Neuronal stem cell (in vitro differentiated cells): ENCODE data around the gene SEC24A.

ENCODE experiments used
- DNase-seq: peaks from one replicate; pipeline ENCODE4 v3.0.0-alpha.2; 2013; ENCODE audit warnings: low spot score
- H2AFZ ChIP-seq: one replicate; pipeline ENCODE4 v1.6.1; 2013; ENCODE audit warnings: mild to moderate bottlenecking, low read length, inconsistent platforms
- H2AK5ac ChIP-seq: 2 replicates; pipeline ENCODE4 v1.6.1; 2013; ENCODE audit warnings: low read depth, mild to moderate bottlenecking, inconsistent platforms, low read length, moderate library complexity, mixed read lengths
- H2BK120ac ChIP-seq: 2 replicates; pipeline ENCODE4 v1.6.1; 2013; ENCODE audit warnings: low read depth, mild to moderate bottlenecking, inconsistent platforms, low read length, moderate library complexity, mixed read lengths
- H2BK12ac ChIP-seq: one replicate; pipeline ENCODE4 v1.6.1; 2013; ENCODE audit warnings: low read length, inconsistent platforms
- H2BK15ac ChIP-seq: 2 replicates; pipeline ENCODE4 v1.6.1; 2013; ENCODE audit warnings: mild to moderate bottlenecking, low read length, inconsistent platforms, mixed read lengths
- H2BK5ac ChIP-seq: one replicate; pipeline ENCODE4 v1.6.1; 2013; ENCODE audit warnings: inconsistent platforms, mild to moderate bottlenecking, low read length, moderate library complexity
- H3K14ac ChIP-seq: one replicate; pipeline ENCODE4 v1.6.1; 2013; ENCODE audit warnings: low read length, inconsistent platforms
- H3K18ac ChIP-seq: 2 replicates; pipeline ENCODE4 v1.6.1; 2013; ENCODE audit warnings: low read length, inconsistent platforms
- H3K23ac ChIP-seq: 2 replicates; pipeline ENCODE4 v1.6.1; 2013; ENCODE audit warnings: low read depth, mild to moderate bottlenecking, mixed read lengths, low read length, inconsistent platforms; ENCODE audit not compliant: poor library complexity
- H3K27ac ChIP-seq: replicated peaks from 3 replicates; pipeline ENCODE4 v1.5.1; 2013; ENCODE audit warnings: low read length, inconsistent platforms
- H3K27me3 ChIP-seq, 3 experiments: 2 replicates each; pipeline ENCODE4 v1.6.1; 2013; ENCODE audit warnings: low read length in 3 of 3, mild to moderate bottlenecking in 2 of 3, inconsistent platforms in 1 of 3, low read depth in 1 of 3, mixed read lengths in 1 of 3, moderate library complexity in 1 of 3; ENCODE audit not compliant: control insufficient read depth in 3 of 3, insufficient read depth in 3 of 3
- H3K36me3 ChIP-seq, 2 donors: replicated peaks in 1 of 2; 2 replicates each; pipeline ENCODE4 v1.6.1; 2013; ENCODE audit warnings: low read length in 2 of 2; ENCODE audit not compliant: control insufficient read depth in 2 of 2, insufficient read depth in 2 of 2
- H3K4ac ChIP-seq: 2 replicates; pipeline ENCODE4 v1.6.1; 2013; ENCODE audit warnings: inconsistent platforms, mild to moderate bottlenecking, low read length, moderate library complexity
- H3K4me1 ChIP-seq, 2 donors: 1 replicate in 1 of 2; 2 replicates in 1 of 2; pipeline ENCODE4 v1.6.1; 2013; ENCODE audit warnings: low read length in 2 of 2, low read depth in 1 of 2; ENCODE audit not compliant: control insufficient read depth in 2 of 2, insufficient read depth in 1 of 2
- H3K4me2 ChIP-seq: one replicate; pipeline ENCODE4 v1.6.1; 2013; ENCODE audit warnings: mild to moderate bottlenecking, low read length, inconsistent platforms; ENCODE audit not compliant: insufficient read depth, poor library complexity, severe bottlenecking
- H3K4me3 ChIP-seq, 2 donors: 2 replicates each; pipeline ENCODE4 v1.5.1; 2013; ENCODE audit warnings: low read length in 2 of 2, mild to moderate bottlenecking in 2 of 2, inconsistent platforms in 1 of 2, moderate library complexity in 1 of 2
- H3K79me1 ChIP-seq: one replicate; pipeline ENCODE4 v1.6.1; 2013; ENCODE audit warnings: low read depth, mild to moderate bottlenecking, inconsistent platforms, low read length, moderate library complexity
- H3K9ac ChIP-seq: one replicate; pipeline ENCODE4 v1.6.1; 2013; ENCODE audit warnings: mild to moderate bottlenecking, low read depth, low read length, inconsistent platforms; ENCODE audit not compliant: poor library complexity
- H3K9me3 ChIP-seq, 2 donors: replicated peaks in 1 of 2; 2 replicates each; pipeline versions ENCODE3 to v1.6.1; 2013; ENCODE audit warnings: low read length in 2 of 2, mild to moderate bottlenecking in 2 of 2, inconsistent platforms in 1 of 2, low read depth in 1 of 2, mixed read lengths in 1 of 2, moderate library complexity in 1 of 2; ENCODE audit not compliant: control insufficient read depth in 2 of 2, insufficient read depth in 1 of 2
- H4K8ac ChIP-seq: one replicate; pipeline ENCODE4 v1.6.1; 2013; ENCODE audit warnings: low read depth, mild to moderate bottlenecking, inconsistent platforms, low read length, moderate library complexity
- H4K91ac ChIP-seq: one replicate; pipeline ENCODE4 v1.6.1; 2013; ENCODE audit warnings: low read length, low read depth, mild to moderate bottlenecking, inconsistent platforms; ENCODE audit not compliant: poor library complexity
- WGBS, 2 donors: extraction: QIAGEN DNeasy Blood & Tissue Kit; methylation state at CpG; one replicate each; pipeline ENCODE4 v1.1.7; 2013; ENCODE audit warnings: missing lambda C conversion rate in 2 of 2, mixed read lengths in 1 of 2; ENCODE audit not compliant: insufficient read length in 2 of 2, insufficient replicate concordance in 1 of 2; ENCODE audit errors: extremely low coverage in 2 of 2; 5-methylcytosine and 5-hydroxymethylcytosine counted together

SEC24A gene

DNA sequence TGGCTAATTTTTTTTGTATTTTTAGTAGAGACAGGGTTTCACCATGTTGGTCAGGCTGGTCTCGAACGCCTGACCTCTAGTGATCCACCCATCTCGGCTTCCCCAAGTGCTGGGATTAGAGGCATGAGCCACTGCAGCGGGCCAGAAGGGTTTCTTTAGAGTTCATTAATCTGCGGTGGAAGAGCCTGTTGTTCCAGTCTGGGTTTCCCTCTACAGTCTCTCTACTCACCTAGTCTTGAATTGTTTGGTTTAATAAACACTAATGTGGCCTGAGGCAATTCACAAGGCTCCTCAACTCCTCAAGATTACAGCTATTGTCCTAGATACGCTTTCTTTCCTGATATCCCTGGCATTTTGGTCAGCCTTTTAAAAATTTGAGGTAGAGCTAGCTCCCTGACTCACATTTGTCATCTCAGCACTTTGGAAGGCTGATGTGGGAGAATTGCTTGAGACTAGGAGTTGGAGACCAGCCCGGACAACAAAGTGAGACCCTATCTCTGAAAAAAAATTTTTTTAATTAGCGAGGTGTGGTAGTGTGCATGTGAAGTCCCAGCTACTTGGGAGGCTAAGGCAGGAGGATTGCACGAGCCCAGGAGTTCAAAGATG, 11.4 kb upstream of the SEC24A start:
- H4K8ac ChIP-seq: no peak overlapping the region
- no peak overlapping the region for H2BK15ac ChIP-seq
- no peak overlapping the region for H2BK5ac ChIP-seq
- H3K4ac ChIP-seq: no peak overlapping the region
- no peak overlapping the region for H2AK5ac ChIP-seq
- no peaks in the 10 kb centered on the region for H3K27me3 ChIP-seq
- H3K4me2 ChIP-seq: no peak overlapping the region
- no peak overlapping the region for H3K18ac ChIP-seq
- no peak overlapping the region for H2BK120ac ChIP-seq
- H3K4me1 ChIP-seq: no peaks in the 10 kb centered on the region
- H3K4me3 ChIP-seq: no peak overlapping the region
- H3K23ac ChIP-seq: no peak overlapping the region
- no peak overlapping the region for H2BK12ac ChIP-seq
- no peak overlapping the region for H4K91ac ChIP-seq
- no peak for DNase-seq
- peaks cover 2% of the 10 kb centered on the region for H3K79me1 ChIP-seq
- H3K9me3 ChIP-seq: no peaks in the 10 kb centered on the region
- no CpG with 5 or more reads among the region's 9 CpGs for WGBS, 2 donors
- H2AFZ ChIP-seq: peak overlapping the region; percentile 56
- H3K9ac ChIP-seq: no peak overlapping the region
- no peak overlapping the region for H3K14ac ChIP-seq
- no peak overlapping the region for H3K27ac ChIP-seq
- no peaks in the 10 kb centered on the region for H3K36me3 ChIP-seq

DNA sequence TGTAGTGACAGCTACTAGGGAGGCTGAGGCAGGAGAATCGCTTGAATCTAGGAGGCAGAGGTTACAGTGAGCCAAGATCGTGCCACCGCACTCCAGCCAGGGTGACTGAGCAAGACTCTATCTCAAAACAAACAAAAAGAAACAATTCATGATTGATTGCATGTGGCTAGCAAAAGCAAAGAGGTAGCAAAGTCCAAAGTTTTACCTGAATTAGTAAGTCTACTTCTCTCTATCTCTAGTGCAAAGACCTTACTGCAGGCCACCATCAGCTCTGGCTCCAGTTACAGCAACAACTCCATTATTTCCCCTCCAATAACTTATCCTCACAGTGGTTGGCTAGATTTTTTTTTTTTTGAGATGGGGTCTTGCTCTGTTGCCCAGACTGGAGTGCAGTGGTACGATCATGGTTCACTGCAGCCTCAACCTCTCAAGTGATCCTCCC, 9.8 kb upstream of the SEC24A start:
- Histone ChIP-seq H2BK12ac (no peak overlapping the region), H2AFZ (no peak overlapping the region), H2BK15ac (no peak overlapping the region), H3K9ac (no peak overlapping the region), H3K79me1 (peaks cover 1% of the 10 kb centered on the region), H3K4me1 (no peaks in the 10 kb centered on the region), H4K91ac (no peak overlapping the region), H2BK5ac (no peak overlapping the region), H3K27me3 (no peaks in the 10 kb centered on the region), H3K4ac (no peak overlapping the region), H2AK5ac (no peak overlapping the region), H2BK120ac (no peak overlapping the region), H3K9me3 (no peaks in the 10 kb centered on the region), H3K18ac (no peak overlapping the region), H3K4me2 (no peak overlapping the region), H3K23ac (no peak overlapping the region), H3K27ac (no peak overlapping the region), H3K36me3 (no peaks in the 10 kb centered on the region), H3K4me3 (no peak overlapping the region), H4K8ac (no peak overlapping the region), H3K14ac (no peak overlapping the region)
- no CpG with 5 or more reads among the region's 4 CpGs for WGBS, 2 donors
- DNase-seq: no peak

DNA sequence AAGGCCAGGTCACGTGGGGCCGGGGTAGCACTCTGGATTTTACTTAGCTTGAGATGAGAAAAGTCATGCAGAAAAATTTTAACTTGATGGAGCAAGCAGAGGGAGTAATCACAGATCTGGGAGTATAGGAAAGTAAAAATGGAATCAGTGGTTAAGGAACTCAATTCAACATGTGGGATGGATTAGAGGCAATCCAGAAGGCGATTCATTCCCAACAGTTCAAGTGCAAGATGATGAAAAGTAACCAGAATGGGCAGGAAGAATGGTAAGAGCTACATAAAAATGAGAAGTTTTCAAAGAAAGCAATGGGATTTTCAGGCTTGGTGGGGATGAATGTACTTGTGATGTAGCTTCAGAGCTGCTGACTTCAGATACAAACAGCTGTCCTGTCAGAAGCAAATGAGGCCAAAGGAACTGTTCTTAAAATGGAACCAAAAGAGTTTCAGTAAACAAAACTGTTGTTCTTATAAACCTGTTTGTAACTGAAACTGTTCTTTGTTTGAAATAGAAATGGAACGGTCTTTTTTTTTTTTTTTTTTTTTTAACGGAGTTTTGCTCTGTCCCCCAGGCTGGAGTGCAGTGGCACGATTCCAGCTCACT, 5.6 kb upstream of the SEC24A start:
- no peaks in the 10 kb centered on the region for H3K36me3 ChIP-seq
- H3K14ac ChIP-seq: no peak overlapping the region
- H3K4me1 ChIP-seq: peaks cover 0 to 4% of the 10 kb centered on the region in 2 donors
- no peak overlapping the region for H3K9ac ChIP-seq
- no peak overlapping the region for H2BK15ac ChIP-seq
- no peak overlapping the region for H3K27ac ChIP-seq
- H3K9me3 ChIP-seq: no peaks in the 10 kb centered on the region
- no peaks in the 10 kb centered on the region for H3K79me1 ChIP-seq
- DNase-seq: no peak
- H3K27me3 ChIP-seq: no peaks in the 10 kb centered on the region
- H3K18ac ChIP-seq: no peak overlapping the region
- H2AK5ac ChIP-seq: no peak overlapping the region
- no peak overlapping the region for H4K8ac ChIP-seq
- no peak overlapping the region for H2BK5ac ChIP-seq
- no CpG with 5 or more reads among the region's 6 CpGs for WGBS, 2 donors
- no peak overlapping the region for H3K4me2 ChIP-seq
- no peak overlapping the region for H4K91ac ChIP-seq
- H2BK12ac ChIP-seq: no peak overlapping the region
- H2BK120ac ChIP-seq: no peak overlapping the region
- no peak overlapping the region for H3K23ac ChIP-seq
- H3K4ac ChIP-seq: no peak overlapping the region
- no peak overlapping the region for H3K4me3 ChIP-seq
- H2AFZ ChIP-seq: no peak overlapping the region

DNA sequence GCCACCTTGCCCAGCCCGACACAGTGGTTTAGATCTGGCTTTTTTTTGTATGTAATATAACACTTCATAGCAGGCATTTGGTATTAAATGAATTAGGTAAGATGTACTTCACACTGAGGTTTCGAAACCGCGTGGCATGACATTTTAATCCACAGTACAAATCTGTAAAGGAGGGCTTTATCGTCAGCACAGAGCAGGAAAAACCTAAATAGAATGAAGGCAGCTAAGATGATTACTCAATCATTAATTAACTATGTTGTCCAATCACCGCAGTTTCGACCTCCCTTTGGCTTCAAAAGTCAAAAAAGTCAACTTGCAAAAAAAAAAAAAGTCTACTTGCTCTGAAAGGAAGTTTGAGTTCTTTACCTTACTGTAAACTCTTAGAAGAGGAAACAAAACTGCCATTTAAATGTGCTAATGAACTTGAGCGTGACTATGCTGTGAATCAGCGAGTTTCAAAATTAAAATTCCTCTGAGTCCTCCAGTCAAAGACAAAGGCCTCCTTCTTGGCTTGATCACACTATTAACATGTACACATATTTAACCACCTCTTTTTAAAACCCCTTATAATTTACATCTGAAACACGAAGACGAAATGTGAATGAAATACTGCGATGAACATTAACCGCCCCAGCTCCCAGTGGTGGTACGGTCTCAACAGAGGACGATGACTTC, 698 bp upstream of the SEC24A start:
- Histone ChIP-seq H2BK12ac (no peak overlapping the region), H4K8ac (no peak overlapping the region), H2AK5ac (no peak overlapping the region), H3K4me1 (peaks cover 0 to 9% of the 10 kb centered on the region in 2 donors), H3K27ac (peak overlapping the region; percentile 29), H3K27me3 (no peaks in the 10 kb centered on the region), H3K18ac (peak overlapping the region; percentile 92), H3K9ac (peak overlapping the region; percentile 84), H2BK5ac (peak overlapping the region; percentile 66), H2AFZ (peak overlapping the region; percentile 99), H3K79me1 (peaks cover 7% of the 10 kb centered on the region), H3K4ac (no peak overlapping the region), H2BK15ac (no peak overlapping the region), H3K4me3 (peak overlapping the region; percentile 65 to 93), H3K14ac (no peak overlapping the region), H3K4me2 (peak overlapping the region; percentile 96), H3K23ac (peak overlapping the region; percentile 97), H3K36me3 (peaks cover 0 to 3% of the 10 kb centered on the region in 2 donors), H4K91ac (no peak overlapping the region), H2BK120ac (no peak overlapping the region), H3K9me3 (no peaks in the 10 kb centered on the region)
- no peak for DNase-seq
- WGBS, 2 donors: no CpG with 5 or more reads among the region's 15 CpGs
